GM12875 (cell line): ENCODE results near the gene LYPD3.

Experiments
- H3K4me3 ChIP-seq: one replicate; pipeline ENCODE4 v1.5.1; 2011; ENCODE audit warnings: low read depth, low read length, control low read depth
- TF ChIP-seq, protein P1 (sequence below): IDR thresholded peaks from 2 replicates; pipeline ENCODE4 v1.5.1; 2011; ENCODE audit warnings: low read depth, mild to moderate bottlenecking, control low read depth, inconsistent platforms, low read length, moderate library complexity, borderline replicate concordance; ENCODE audit not compliant: insufficient read depth

Gene LYPD3

DNA sequence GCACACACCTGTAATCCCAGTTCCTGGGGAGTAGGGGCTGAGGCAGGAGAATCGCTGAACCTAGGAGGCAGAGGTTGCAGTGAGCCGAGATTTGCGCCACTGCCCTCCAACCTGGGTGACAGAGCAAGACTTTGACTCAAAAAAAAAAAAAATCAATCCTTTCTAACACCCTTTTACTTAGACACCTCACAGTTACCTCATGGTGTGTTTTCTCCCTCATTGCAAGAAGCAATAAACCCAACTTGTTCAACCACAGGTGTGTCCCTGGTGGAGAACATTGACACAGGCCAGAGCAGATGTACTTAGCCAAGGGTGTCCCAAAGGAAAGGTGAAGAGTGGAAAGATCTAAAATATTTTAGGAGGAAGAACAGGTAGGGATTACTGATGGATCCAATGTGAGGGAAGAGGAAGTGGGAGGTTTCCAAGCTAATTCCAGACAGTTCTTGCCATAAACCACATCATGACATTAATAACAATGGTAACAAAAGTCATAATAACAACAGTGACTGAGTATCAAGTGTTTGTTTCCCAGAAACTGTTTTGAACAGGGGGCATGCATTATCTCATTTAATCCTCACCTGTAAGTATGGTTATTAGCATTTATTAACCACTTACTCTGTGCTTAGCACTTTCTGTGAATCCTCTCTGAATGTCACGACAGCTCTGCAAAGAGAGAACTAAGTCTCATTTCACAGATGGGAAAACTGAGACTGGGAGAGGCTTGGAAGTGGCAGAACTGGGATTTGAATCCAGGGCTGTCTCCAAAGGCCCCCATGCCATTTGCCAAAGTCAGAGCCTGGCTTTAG, 3.1 kb upstream of the LYPD3 start:
- no peak overlapping the region for H3K4me3 ChIP-seq
- TF ChIP-seq, protein P1, sequence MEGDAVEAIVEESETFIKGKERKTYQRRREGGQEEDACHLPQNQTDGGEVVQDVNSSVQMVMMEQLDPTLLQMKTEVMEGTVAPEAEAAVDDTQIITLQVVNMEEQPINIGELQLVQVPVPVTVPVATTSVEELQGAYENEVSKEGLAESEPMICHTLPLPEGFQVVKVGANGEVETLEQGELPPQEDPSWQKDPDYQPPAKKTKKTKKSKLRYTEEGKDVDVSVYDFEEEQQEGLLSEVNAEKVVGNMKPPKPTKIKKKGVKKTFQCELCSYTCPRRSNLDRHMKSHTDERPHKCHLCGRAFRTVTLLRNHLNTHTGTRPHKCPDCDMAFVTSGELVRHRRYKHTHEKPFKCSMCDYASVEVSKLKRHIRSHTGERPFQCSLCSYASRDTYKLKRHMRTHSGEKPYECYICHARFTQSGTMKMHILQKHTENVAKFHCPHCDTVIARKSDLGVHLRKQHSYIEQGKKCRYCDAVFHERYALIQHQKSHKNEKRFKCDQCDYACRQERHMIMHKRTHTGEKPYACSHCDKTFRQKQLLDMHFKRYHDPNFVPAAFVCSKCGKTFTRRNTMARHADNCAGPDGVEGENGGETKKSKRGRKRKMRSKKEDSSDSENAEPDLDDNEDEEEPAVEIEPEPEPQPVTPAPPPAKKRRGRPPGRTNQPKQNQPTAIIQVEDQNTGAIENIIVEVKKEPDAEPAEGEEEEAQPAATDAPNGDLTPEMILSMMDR, result no peak

DNA sequence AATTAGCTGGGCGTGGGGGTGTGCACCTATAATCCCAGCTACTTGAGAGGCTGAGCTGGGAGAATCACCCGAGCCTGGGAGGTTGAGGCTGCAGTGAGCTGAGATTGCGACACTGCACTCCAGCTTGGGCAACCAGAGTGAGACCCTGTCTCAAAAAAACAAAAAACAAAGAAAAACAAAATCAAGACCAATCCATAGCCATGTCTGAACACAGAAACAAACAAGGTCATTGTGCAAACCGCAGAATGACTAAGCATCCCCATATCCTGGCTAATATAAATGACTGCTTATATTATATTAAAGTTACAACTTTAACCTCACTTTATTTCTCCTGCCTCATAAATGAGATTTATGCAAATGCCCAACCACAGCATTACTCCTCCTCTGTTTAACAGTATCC, 2.3 kb upstream of the LYPD3 start:
- TF ChIP-seq, protein P1, result no peak
- H3K4me3 ChIP-seq, result no peak overlapping the region

DNA sequence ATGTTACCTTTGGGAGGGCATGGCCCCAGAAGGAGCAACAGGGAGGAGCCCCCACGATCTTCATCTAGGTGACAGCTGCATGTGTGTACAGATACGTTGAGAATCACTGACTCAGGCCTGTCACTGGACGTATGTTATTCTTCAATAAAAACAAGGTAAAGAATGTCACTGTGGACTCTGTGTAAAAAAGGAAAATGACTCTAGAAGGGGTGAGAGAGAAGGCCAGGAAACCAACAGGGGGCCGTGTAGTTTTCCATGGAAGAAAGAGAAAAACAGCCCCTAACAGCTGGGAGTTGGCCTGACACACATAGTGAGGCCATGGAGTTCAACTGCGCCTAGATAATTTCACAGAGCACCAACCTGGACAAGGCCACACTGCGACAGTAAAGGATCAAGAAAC, 1.9 kb upstream of the LYPD3 start:
- H3K4me3 ChIP-seq, result no peak overlapping the region

DNA sequence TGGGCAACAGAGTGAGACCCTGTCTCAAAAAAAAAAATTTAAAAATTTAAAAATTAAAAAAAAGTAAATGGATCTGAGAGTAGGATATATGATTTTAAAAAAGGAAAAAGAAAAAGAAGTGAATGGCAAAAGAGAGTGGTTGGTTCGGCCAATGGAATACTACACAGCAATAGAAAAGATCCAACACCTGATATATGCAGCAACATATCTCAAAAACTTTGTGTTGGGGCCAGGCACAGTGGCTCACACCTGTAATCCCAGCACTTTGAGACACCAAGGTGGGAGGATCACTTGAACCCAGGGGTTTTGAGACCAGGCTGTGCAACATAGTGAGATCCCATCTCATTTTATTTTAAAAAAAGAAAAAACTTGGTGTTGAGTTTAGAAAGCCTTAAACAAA, 1.4 kb upstream of the LYPD3 start:
- TF ChIP-seq, protein P1, result no peak
- no peak overlapping the region for H3K4me3 ChIP-seq

More for the DNA sequence above, 1.9 kb upstream of the LYPD3 start:
- TF ChIP-seq, protein P1, result no peak

DNA sequence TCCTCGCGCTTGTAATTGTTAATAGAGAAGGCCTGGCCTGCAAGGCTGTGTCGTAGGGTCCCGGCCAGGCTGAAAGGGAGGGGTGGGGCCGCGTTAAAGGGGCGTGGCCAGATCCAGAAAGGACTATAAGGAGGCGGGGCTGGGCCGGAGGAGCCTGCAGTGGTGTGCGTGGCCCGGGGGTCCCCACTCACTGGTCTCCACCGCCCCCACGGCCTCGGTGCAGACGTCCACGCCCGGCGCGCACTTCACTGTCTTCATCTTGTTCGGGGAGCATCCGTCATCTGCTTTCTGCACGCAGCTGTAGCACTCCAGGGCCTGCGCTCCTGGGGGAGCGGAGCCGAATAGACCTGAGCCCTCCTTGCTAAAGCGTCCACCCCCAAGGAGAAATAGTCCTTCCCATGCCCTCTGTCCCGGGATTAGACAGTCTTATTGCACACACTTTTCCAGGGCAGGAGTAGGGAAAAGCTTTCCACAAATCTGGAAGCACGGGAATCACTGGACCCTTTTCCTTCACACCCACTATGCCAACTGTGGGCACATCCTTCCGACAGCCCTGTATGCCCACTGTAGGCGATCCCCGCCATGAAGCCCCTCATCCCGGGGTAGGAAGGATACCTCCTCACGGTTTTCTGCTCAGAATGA, 1.2 kb downstream of the LYPD3 start:
- H3K4me3 ChIP-seq, result peak overlapping the region; percentile 60
- TF ChIP-seq, protein P1, result no peak

DNA sequence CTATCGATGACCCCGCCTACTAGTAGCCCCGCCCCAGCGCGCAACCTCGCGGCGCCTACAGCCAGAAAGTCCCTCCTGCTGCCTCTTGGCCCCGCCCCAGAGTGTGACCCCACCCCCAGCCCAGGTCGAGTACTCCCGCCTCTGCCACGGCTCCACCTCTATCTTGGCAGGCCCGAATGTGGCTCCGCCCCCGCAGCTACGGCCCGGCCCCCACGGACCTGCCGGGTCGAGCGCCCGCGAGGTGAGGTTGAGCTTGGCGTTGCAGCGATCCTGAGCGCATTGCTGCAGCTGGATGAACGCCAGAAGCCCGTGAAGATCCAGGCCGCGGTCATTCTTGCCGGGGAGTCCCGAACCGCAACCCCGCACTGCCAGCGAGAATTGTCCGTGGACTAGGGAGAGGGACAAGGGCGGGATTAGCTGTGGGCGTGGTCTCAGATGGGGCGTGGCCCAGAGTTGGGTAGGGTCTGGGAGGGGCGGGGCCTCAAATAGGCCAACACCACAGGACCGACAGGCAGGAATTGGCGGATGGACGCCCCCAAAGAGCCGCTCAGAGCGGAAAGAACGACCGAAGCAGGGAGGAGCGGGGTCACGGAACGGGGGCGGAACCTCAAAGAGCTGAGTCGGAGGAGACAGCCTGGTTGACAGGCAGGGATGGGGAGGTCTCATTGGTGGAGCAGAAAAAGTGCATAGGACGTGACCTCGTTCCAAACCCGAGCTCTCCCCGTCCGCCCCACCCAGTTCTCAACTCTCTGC, 1.9 kb downstream of the LYPD3 start:
- H3K4me3 ChIP-seq, result peak overlapping the region; percentile 60
- TF ChIP-seq, protein P1, result no peak
